Stimulated activated CD4-positive, alpha-beta T cell treated with anti-CD3 and anti-CD28 coated beads, Interleukin-12 subunit alpha, Interleukin-12 subunit beta, amount 100 ng/mL, for 48 hours (primary cell): ENCODE data around the gene TMEM233.
"Not testable (repeated sequence)": the region's sequence is repeated elsewhere in the genome, so short reads cannot be mapped to it uniquely, and the experiment has no call there.

Experiments used
- DNase-seq, 3 donors: peaks; one replicate each; pipeline ENCODE4 v3.0.0-alpha.2; 2020; ENCODE audit warnings: low read depth in 2 of 3, low spot score in 1 of 3

TMEM233 gene

GRCh38 chr12:119603767-119604166, 10.2 kb downstream of the TMEM233 start:
- no peak for DNase-seq

- no peak for DNase-seq
Observed at GRCh38 chr12:119609358-119609757, 15.8 kb downstream of the TMEM233 start.

DNA sequence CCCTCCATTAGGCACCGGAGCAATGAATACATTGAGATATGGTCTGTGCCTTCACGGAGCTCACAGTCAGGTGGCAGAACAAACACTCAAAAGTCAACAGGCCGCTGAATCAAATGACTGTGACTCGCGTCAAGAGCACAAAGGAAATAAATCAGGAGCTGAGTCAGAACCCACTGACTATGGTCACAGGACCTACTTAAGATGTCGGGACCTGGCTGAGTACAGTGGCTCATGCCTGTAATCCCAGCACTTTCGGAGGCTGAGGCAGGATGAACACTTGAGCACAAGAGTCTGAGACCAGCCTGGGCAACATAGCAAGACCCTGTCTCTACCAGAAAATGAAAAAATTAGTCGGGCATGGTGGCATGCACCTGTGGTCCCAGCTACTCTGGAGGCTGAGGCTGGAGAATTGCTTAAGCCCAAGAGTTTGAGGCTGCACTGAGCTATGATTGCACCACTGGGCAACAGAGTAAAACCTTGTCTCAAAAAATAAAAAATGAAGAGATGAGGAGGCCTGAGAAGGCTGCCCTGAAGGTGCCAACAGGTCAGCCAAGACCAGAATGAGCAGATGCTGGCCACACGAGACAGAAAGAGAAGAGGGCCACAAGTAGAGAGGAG, 19.9 kb downstream of the TMEM233 start:
- no peak for DNase-seq

GRCh38 chr12:119614705-119615104, 21.1 kb downstream of the TMEM233 start:
- no peak for DNase-seq

DNA sequence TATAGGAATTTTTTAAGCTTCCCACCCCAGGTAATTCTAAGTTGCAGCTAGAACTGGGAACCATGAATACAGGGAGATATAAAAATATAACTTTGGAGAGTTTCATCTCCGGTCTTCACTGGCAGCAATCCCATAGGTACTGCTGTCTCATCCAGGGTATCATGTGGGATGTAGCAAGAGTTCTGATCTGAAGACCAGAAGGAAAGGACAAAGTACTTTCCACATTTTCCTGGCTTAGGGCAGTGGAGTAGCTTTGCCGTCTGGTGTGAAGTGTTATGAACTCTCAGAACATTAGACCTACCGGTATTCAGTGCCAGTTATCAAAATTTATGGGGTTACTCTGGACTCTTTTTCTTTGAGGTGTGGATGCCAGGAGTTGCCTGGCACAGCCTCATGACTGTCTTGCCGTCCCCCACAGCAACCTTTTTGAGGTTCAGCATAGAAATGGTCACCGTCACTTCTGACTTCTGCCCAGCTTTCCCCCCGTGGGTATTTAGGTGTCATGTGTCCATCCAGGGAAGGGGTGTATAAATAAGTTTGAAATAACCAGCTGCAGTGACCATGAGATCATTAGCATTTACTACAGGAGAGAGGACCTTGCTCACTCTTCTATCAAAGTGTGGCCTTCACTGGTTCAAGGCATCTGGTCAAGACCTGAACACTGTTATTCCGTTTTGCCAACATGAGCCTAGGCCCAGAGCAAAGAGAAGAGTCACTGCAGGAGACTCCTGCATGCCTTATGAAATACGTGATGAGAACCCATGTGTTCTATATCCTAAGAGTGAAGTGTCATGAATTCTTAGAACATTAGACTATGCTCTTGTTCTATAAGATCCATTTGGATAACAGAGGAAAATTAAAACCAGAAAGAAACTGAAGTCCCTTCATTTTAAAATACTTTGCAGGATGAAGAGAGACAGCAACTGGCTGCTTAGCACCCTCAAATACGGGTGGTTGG, 22.2 kb downstream of the TMEM233 start:
- no peak for DNase-seq

DNA sequence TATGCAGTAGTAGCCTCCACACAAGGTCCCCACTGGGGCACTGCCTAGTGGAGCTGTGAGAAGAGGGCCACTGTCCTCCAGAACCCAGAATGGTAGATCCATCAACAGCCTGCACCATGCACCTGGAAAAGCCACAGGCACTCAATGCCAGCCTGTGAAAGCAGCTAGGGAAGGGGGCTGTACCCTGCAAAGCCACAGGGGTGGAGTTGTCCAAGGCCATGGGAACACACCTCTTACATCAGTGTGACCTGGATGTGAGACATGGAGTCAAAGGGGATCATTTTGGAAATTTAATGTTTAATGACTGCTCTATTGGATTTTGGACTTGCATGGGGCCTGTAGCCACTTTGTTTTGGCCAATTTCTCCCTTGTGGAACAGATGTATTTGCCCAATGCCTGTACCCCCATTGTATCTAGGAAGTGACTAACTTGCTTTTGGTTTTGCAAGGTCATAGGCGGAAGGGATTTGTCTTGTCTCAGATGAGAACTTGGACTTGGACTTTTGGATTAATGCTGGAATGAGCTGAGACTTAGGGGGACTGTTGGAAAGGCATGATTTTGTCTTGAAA, 24.8 kb downstream of the TMEM233 start:
- not testable (repeated sequence) for DNase-seq

- no peak for DNase-seq
Observed at GRCh38 chr12:119620490-119620889, 26.9 kb downstream of the TMEM233 start.

GRCh38 chr12:119621878-119622277, 28.3 kb downstream of the TMEM233 start:
- DNase-seq = no peak

DNA sequence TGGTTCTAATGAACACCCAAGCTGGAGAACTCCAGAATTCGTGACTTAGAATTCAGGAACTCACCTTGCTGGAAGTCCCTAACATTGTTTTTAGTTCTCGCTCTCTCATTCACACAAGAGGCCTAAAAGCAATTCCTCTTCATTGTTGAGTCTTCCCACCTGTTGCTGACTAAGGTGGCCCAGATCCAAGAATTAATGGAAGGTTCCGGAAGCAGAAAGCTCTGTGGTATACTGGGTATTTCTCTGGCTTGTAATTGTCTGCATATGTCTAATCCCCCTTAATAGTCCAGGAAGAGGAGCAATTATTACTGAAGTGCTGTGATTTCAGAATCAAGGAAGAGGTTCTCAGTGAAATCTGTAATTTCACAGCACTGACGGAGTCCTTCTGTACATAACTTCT, 31.4 kb downstream of the TMEM233 start:
- no peak for DNase-seq

DNA sequence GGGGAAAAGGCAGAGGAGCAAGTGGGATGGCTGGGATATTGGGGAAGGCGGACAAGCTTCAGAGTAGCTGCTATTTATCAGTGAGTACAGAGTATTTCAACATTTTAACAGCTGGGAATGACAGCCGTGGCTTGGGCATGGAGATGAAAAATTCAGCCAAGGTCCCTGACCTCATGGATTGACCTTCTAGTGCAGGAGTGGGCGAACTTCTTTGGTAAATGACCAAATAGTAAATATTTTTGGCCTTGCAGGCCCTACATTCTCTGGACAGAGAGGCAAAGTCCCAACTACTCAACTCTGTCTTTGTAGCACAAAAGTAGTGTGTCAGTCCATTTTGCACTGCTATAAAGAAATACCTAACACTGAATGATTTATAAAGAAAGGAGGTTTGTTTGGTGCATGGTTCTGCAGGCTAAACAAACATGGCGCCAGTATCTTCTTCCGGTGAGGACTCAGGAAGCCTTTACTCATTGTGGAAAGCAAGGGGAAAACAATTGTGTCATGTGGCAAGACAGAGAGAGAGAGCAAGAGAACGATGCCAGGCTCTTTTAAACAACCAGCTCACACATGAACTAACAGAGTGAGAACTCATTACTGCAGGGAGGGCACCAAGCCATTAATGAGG, 33.6 kb downstream of the TMEM233 start:
- DNase-seq = no peak

DNA sequence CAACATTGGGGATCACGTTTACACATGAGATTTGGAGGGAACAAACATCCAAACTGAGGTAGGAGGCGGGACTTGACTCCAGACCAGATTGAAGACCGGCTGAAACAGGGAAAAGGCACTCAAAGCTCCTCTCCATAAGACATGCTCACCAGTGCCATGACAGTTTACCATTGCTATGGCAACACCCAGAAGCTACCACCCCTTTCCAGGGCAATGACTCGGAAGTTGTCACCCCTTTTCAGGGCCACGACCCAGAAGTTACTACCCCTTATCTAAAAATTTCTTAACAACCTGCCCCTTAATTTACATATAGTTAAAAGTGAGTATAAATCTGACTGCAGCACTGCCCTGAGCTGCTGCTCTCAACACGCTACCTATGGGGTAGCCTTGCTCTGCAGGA, 34.1 kb downstream of the TMEM233 start:
- no peak for DNase-seq

GRCh38 chr12:119630223-119630780, 36.7 kb downstream of the TMEM233 start:
- no peak for DNase-seq

GRCh38 chr12:119630962-119631550, 37.5 kb downstream of the TMEM233 start:
- DNase-seq = no peak

DNA sequence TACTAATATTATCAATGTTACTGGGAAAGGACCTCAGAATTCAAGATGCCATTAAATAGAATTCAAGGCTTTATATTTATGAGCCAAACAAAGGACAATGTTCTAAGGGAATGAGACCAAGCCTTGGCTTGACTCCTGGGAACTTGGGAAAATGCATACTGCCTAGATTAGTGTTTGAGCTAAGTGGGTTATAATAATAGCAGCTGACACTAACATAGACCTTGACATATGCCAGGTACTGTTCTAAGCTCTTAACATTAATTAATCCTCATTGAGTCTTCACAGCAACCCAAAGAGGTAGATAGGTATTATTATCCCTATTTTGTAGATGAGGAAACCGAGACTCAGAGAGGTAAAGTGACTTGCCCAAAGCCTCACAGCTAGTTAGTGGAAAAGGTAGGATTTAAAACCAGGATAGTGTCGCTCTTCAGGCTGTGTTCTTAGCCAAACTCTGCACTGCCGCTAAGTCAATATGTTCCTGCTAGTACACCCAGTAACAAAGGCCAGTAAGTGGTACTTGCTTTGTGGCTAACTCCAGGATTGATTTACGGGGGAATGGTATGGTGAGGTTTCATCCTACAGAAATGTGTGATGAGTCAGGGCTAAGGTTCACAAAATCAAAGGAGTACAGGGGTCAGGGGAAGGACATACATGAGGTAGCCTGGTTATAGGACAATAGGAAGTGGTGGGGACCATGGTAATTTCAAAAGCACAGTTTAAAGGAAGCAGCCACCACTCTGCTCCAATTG, 38.5 kb downstream of the TMEM233 start:
- DNase-seq = no peak

DNA sequence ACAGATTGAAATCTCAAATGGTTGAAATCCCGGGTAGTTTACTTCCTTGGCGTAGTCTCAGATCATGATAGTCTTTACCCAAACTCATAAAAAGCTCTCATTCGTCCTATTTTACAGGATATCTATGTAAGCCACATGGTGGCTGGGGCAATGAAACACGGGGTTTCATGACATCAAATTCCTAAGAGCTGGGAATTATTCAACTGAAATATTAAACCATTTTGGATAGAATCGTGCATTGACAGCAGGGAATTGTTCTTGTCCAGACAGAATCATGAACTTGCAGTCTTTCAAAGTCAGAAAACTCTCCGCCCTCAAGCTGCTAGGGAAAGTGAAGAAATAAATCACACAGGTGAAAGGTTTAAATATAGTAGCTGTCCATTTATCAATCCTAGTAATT, 41.2 kb downstream of the TMEM233 start:
- no peak for DNase-seq

DNA sequence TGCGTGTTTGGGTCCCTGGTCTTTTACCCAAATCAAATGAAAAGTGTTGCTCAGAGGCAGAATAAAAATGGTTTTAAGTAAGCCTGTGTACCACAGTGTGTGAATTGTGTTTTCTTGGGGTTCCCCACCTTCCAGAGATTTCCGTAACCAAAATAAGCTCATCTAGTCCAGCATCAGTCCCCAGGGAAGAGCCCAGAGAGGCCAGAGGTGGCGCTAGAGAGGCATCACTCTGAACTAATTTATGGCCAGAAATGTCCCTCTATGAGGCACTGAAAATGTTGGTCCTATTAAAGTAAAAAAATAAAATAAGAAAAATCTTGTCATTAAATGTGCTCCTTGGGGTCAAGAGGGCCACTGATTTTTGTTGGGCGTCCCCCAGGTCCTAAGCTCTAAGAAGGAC, 49.4 kb downstream of the TMEM233 start:
- no peak for DNase-seq

GRCh38 chr12:119644930-119645329, 51.4 kb downstream of the TMEM233 start:
- DNase-seq = no peak

- DNase-seq = no peak
Observed at GRCh38 chr12:119645535-119646059, 52.0 kb downstream of the TMEM233 start.

DNA sequence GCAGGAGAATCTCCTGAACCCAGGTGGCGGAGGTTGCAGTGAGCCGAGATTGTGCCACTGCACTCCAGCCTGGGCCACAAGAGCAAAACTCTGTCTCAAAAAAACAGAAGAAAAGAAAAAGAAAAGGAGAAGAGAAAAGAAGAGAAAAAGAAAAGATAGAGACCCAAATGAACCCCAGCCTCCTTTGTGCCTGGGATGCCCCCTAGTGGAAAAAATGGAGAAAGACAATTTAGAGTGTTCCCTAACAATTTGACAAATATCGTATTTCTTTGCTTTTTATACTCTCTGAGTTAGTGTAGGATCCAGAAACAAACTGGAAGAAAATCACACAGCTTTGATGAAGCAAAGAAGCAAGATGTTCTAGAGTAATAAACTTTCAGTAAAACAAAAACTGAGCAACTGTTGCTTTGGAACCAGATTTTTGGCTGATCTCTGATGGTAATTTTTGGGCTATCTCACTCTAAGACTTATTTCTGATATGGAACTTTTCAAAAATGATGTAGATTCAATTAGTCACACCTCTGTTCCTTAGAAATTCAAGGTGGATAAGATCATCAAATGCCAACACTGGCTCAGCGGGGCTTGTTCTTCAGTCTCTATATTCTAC, 55.7 kb downstream of the TMEM233 start:
- DNase-seq = no peak

- no peak for DNase-seq
Observed at GRCh38 chr12:119652665-119653064, 59.1 kb downstream of the TMEM233 start.
